NCI-H187 treated with DMSO at 0.1 percent for 48 hours (cell line): ENCODE measurements around the gene GDPD2.

Experiments
- DNase-seq: peaks from one replicate; lab custom pipeline; 2025; lab: John Stamatoyannopoulos, UW

The GDPD2 gene

DNA sequence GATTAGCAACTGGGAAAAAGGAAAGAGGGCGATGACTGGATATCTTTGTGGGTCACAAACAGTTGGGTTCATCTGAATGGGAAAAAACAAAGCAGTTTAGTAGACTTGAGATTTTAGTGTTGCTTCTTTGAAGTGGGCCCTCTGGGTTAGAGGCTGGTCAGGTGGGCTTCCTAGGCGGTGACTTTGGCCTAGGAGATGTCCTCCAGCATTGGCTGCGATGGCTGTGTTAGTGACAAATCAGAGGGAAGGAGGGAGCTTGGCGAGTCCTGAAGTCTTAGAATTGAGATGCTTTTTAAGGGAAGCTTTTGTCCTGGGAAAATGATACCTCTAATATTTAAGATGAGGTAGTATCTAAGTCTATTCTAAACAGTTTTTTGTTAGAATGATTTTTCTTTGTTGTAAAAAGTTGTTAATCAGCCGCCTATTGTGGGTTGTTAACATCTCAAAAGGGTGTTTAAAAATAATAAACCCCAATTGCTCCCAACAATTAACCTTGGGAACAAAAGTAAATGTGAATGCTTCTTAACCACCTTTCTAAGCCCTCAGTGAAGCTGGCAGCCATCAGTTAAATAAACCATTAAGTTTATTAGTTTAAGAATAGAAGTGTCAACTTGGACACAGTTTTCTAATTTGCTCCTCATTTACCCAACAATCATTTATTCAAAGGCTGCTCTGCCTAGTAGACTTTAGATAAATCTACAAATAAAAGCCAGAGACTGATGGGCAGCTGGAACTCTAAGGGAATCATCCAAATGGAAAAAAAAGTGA lies 53.2 kb downstream of the GDPD2 start:
- no peak for DNase-seq

DNA sequence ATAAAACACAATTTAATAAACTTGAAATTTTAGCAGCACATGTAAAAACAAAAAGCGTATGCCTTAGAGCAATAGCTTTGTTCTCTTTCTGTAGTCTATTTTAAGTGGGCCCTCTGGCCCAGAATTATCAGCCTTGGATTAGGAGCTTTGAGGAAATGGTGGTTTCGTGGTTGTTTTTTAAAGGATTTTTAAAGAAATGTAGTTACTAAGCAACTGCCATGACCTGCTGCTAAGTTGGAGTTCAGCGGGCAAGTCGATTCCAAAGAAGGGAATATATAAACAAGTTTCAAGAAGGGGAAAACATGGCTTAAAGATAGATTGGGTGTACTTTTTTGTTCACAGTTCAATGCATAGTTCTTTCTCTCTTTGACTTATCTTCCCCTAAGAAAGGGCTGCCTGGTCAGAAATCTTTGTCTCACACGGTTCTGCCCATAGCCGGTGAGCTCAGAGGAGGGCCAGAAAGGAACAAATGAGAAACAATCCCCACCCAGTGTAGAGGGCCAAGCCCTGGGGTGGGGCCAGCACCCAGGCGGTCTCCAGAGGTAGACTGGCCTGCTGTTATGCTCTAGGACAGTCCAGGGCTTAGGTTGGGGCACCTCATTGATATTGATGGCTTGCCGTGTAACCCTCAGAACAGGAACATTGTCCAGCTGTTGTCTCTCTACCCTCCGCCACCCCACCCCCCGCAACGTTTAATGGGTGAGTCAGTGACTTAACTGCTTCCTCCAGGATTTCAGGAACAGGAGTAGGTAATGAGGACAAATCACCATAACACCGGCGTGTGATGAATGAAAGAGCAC lies 54.0 kb downstream of the GDPD2 start:
- DNase-seq, result no peak

GRCh38 chrX:70477734-70478075 lies 54.6 kb downstream of the GDPD2 start:
- DNase-seq, result no peak

DNA sequence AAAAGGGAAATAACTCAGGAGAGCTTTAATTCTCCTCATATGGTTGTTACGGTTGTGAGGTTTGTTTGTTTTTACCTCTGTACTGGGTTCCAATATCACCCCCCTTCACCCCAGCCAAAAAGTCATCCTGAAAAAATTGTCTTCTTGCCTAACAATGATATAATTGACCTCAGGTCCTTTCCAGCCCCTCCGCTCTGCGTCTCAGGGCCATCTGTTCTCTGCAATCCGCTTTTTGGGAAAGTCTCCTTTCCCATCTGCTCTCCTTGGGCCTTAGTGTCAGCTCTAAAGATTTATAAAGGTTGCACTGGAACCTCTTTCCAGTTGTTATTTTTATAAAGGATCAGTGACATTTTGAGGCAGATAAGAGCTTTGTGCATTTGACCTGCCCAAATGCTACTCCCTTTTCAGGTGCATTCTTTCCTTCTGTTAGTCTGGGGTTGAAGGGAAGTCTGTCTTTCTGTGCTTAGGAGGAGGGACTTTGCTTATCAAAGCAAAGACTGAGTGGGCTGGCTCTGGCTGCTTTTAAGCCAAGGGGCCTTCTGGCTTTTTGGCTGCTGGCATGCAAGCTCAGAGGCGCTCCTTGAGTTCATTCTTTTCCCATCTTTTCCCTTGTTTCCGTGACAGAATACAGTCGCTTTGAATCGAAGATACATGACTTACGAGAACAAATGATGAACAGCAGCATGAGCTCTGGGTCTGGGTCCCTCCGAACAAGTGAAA lies 55.6 kb downstream of the GDPD2 start:
- no peak for DNase-seq

DNA sequence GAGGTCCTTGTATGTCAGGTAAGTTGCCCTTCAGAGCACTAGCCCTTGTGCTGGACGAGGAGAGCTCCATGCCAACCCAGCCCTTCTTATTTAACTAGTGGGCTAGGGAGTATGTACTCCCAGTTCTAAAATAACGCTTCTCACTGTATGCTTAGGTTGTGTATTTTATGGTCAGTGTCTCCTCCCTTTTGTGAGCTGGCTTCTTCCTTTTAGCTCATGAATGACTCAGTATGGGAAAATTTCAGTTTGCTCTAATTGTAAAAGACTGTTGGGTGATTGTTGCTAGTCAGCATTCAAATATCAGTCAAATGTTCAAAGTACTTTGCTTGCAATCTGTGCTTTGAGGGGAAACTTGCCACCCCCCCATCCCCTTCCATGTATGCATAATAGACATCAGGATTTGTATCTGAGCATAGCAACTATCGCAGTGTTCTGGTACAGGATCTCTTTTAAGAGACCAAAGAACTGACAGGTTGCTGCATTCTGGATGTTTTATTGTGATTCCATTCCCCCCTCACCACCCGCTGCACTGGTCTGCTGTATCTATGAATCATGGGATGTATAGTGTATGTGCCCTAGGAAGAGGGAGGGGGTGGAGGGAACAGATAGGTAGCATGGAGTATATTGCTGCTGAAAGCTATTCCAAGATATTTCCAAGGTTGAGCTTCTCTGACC lies 56.3 kb downstream of the GDPD2 start:
- DNase-seq, result no peak

DNA sequence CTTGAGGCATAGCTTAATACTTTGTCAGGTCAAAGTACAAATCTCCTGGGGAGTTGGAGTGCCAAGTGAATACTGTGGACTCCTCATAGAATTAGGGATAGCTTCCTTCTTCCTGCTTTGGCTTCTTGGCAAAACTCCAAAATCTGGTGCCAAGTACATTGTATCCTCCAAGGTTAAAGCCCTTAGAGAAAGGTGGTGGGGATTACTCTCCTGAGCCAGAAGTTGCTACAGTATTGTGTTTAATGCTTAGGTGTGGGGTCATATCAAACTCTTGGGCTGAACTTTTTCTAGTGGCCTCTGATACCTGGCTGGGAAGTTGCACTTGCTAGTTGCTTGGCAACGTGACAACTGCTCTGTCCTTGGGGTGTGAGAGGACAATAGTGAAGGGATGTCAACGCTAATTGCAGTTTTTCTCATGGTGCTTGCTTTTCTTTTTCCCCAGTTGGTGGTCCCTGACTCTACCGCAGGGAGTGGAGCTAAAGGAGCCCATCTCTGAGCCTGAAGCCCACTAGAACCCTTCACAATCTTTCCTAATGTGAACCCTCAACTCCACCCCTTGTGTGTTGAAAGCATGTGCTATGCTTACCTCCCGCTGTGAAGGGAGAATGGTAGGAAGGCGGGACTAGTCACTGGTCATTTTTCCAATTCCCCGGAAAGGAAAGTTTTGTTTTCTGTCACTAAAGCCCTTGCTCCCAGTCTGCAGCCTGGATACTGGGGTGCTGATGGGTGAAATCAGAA lies 57.0 kb downstream of the GDPD2 start:
- DNase-seq, result no peak

DNA sequence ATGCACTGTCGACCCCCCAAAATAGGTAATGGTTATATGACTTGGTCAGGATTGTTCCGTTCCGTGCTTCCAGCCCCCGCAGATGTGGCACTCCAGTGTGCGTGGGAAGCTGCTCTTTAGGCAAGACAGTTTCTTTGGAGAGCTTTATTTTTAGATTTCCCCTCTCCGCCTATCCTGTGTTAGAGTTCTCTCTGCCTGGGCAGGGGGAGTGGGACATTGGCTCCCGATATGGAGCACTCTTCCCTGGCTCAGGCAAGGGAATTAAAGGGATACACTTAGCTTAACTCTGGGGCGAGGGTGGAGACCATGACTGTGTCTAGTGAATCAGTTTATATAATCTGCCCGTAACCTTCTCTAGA lies 57.5 kb downstream of the GDPD2 start:
- no peak for DNase-seq

DNA sequence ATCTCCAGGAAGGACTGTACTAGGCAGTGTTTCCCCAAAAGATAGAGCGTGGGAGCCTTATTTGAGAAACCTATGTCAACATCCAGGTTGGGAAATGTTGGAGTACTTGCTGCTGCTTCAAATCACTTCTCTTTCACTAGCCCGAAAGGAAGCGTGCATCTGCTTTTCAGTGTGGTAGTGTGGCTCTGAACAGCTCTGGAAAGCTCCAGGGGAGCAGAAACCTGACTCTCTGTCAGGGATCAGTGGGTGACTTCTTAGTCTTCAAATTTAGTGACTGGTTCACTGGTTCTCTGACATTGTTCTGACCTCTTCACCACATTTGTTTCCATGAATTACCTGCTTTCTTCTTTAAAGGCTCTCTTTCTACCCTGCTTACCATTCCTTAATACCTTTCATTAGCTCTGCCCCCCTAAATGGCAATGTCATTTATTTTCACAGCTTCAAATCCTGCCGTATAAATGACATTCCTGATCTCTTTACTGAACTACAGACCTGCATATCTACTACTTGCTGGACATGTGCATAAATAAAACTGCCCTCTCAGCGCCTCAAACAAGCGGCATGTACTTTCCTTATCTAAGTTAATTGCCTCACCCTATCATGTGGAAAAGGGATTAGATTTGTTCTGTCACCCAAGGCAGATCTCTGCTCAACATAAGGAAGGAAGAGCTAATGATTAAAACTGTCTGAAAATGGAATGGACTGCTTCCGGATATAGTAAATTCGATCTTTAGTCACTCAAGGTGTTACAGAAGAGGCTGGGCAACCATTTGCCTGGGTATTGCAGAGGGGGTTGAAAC lies 58.6 kb downstream of the GDPD2 start:
- DNase-seq, result no peak

DNA sequence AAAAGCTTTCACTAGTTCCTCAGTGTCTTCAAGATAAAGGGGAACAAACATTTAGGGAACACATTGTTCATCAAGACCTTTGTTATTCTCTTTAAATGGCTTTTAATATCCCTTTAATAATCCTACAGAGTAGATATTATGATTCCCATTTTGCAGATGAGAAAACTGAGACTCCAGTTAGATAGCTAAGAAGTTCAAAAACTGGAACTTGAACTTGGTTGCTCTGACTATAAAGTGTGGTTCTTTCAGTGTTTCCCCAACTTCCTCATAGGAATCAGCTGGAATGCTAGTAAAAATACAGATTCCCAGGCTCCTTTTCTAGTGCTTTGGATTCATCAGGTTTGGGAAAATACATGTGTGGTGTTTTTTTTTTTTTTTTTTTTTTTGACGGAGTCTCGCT lies 59.2 kb downstream of the GDPD2 start:
- DNase-seq, result no peak
